Bronchial smooth muscle cell (primary cell): ENCODE results near the gene PRPF18. TPM values are rescaled to one million over a fixed set of nuclear protein-coding genes. Genes with fewer than 3 reads are reported as not detected.

Experiments used
- total RNA-seq: library from RNA; depleted of rRNA; stranded (reverse); fragments of >200 nt; gene quantifications from 2 replicates; pipeline ENCODE4 v1.2.1, GENCODE V29; 2014

PRPF18 gene
- total RNA-seq, result 31.2 and 31.4 TPM in 2 replicates

GRCh38 chr10:13586676-13587355 lies at the start of gene PRPF18:
PRPF18 (plus strand) TSS chr10:13586965; CDS start chr10:13587087, 122 bp downstream.

Other genes starting within 250 kb of the PRPF18 start
- 22.9 and 28.2 TPM in 2 replicates for gene SEPHS1, start 238.7 kb upstream of the PRPF18 start, total RNA-seq
- 0.63 and 0.69 TPM in 2 replicates for gene BEND7, start 58.0 kb upstream of the PRPF18 start, total RNA-seq